HG02623 (cell line): ENCODE data around the gene GATB.

Experiments used
- ATAC-seq: cut with Tn5 transposase; IDR thresholded peaks from one replicate; pipeline ENCODE4 v1.9.1; 2021; ENCODE audit warnings: moderate library complexity; ENCODE audit not compliant: unreplicated experiment

GATB gene

GRCh38 chr4:151657896-151658295 is 102.9 kb downstream of the GATB start:
- ATAC-seq, result no peak

- no peak for ATAC-seq
These were observed 104.7 kb downstream of the GATB start for GRCh38 chr4:151656058-151656457.

- ATAC-seq, result no peak
These were observed 107.3 kb downstream of the GATB start for GRCh38 chr4:151653548-151653918.

- no peak for ATAC-seq
These were observed 107.8 kb downstream of the GATB start for GRCh38 chr4:151652841-151653547.

- ATAC-seq, result no peak
These were observed 109.3 kb downstream of the GATB start for GRCh38 chr4:151651496-151651895.

GRCh38 chr4:151649479-151649878 is 111.3 kb downstream of the GATB start:
- no peak for ATAC-seq

GRCh38 chr4:151646322-151646721 is 114.5 kb downstream of the GATB start:
- no peak for ATAC-seq

- no peak for ATAC-seq
These were observed 116.2 kb downstream of the GATB start for GRCh38 chr4:151644622-151645021.

GRCh38 chr4:151643564-151643963 is 117.2 kb downstream of the GATB start:
- no peak for ATAC-seq

GRCh38 chr4:151641983-151642382 is 118.8 kb downstream of the GATB start:
- ATAC-seq, result no peak

- no peak for ATAC-seq
These were observed 119.6 kb downstream of the GATB start for GRCh38 chr4:151641167-151641566.

- no peak for ATAC-seq
These were observed 120.4 kb downstream of the GATB start for GRCh38 chr4:151640381-151640780.

GRCh38 chr4:151638295-151638858 is 122.4 kb downstream of the GATB start:
- no peak for ATAC-seq

GRCh38 chr4:151631349-151631748 is 129.5 kb downstream of the GATB start:
- ATAC-seq, result no peak

GRCh38 chr4:151629097-151629783 is 131.6 kb downstream of the GATB start:
- no peak for ATAC-seq

- ATAC-seq, result no peak
These were observed 132.7 kb downstream of the GATB start for GRCh38 chr4:151628001-151628608.

- ATAC-seq, result no peak
These were observed 133.3 kb downstream of the GATB start for GRCh38 chr4:151627491-151627890.

- no peak for ATAC-seq
These were observed 134.1 kb downstream of the GATB start for GRCh38 chr4:151626751-151627150.

- no peak for ATAC-seq
These were observed 134.6 kb downstream of the GATB start for GRCh38 chr4:151626228-151626627.

- ATAC-seq, result no peak
These were observed 135.9 kb downstream of the GATB start for GRCh38 chr4:151624626-151625565.
